Stimulated activated CD8-positive, alpha-beta memory T cell treated with anti-CD3 and anti-CD28 coated beads, Interleukin-4, amount 100 ng/mL, for 24 hours (primary cell): ENCODE results near the gene ANKRD28.
"Not testable (repeated sequence)": the region's sequence is repeated elsewhere in the genome, so short reads cannot be mapped to it uniquely, and the experiment has no call there.

Source experiments
- DNase-seq: peaks from one replicate; pipeline ENCODE4 v3.0.0-alpha.2; 2020; ENCODE audit warnings: low read depth

The ANKRD28 gene

DNA sequence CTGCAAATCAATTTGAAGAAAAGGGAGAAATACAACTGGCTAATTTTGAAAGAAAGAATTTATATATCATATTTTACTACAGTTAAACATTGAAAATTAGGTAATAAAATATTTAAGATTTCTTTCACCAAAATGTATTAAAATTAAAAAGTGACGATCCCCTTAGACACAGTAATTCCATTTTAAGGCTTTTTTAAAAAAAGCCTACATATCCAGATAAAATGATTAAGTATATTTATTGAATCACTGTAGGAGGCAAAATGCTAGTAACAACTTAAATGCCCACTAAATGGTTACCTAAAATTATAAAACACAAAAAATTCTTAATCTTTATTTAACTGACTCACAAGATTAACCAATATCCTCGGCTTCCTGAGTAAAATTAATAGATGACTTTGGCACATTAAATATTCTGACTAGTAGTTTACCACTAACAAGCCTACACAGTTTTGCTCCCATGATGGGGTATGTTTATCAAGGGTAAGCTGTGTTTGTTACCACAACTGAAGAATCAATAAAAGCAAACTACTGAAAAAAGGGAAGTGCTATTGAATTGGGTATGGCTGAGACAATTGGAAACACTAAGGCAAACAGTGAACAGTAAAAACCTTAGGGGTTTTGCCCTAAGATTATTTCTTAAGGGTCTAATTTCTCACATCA is 28.4 kb downstream of the ANKRD28 start:
- no peak for DNase-seq

DNA sequence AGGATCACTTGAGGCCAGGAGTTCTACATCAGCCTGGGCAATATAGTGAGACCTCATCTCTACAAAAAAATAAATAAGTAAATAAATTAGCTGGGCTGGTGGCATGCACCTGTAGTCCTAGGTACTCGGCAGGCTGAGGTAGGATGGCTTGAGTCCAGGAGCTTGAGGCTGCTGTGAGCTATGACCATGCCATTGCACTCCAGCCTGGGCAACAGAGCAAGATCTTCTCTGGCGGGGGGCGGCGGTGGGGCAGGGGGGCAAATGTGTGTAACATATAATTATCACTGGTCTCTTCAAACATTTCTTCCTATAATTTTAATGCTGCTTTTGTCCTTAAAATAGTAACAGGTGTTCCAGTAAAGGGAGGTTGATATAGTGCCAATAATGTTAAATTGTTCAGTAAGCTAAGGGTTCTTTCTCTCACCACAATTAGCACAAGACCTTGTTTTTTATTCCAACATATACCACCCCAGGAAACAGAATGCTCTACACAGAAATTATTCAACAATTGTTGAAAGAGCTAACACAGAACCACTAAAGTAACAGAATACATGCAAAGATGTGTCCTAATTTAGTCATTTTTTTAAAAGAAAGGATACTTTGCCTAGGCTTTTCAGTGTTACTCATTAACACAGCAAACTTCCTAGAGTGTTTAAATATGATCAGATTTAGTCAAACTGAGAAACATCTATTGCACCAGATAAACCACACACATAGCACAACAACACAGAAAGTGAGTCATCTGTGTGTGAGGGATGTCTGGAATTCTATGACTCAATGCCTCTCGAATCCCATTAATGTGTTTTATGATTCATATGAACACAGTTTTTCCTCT is 29.1 kb downstream of the ANKRD28 start:
- DNase-seq: no peak

DNA sequence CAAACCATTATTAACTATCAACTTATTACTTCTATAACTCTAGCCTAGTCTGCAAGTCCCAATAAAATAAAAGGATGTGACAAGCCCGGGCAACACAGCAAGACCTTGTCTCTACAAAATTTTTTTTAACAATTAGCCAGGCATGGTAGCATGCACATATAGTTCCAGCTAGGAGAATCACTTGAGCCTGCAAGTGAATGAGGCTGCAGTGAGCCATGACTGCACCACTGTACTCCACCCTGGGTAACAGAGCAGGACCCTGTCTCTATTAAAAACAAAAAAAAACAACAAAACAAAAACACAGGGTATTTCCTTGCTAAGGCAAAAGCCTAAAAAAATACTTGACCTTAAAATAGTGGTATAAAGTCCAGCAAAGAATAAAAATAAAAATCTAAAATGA is 31.4 kb downstream of the ANKRD28 start:
- no peak for DNase-seq

DNA sequence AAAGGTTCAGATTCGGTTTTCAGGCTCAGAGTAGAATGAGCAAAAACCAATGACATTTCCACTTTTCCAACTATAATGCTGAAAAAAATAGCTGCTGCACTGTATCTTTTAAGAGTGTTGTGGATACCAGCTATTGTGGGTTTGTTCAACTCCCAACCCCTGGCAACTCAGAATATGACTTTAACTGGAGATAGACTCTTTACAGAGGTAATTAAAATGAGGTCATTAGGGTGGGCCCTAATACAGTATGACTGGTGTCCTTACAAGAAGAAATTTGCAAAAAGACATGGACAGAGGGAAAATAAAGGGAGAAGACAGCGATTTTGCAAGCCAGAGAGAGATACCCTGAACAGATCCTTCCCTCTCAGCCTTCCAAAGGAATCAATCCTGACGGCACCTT is 39.5 kb downstream of the ANKRD28 start:
- no peak for DNase-seq

DNA sequence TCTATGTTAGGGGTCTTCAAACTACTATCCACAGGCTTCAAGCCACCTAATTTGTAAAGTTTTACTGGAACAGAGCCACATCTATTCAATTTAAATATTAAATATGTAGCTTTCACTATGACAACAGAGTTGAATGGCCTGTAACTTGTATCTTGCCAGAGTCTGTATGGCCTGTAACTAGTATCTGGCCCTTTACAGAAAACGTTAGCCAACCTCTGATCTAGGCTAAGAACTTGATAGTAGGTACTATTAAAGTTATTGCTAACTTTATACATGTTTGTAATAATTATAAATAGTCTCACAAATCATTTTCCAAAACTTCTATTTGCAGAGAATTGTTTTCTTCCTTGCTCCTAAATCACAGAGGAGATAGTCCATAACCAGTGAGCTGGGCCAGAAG is 40.0 kb downstream of the ANKRD28 start:
- no peak for DNase-seq

DNA sequence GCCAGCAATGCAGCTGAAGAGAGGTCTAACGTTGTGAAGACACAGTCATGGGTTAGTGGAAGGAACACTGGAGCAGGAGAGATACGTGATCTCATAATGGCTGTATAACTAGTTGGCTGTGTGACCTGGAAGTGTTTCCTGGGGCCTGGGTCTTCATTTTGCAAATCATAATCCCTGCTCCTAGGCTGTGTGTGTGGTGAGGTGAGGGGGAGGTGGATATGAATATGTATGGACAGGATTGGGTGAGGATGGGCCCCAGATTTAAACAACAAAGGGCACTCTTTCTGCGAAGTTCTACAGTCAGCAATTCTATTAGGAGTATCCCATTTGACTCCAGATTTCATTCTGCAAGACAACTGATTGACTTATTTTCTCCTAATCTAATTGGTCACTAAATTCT is 41.3 kb downstream of the ANKRD28 start:
- DNase-seq: no peak

DNA sequence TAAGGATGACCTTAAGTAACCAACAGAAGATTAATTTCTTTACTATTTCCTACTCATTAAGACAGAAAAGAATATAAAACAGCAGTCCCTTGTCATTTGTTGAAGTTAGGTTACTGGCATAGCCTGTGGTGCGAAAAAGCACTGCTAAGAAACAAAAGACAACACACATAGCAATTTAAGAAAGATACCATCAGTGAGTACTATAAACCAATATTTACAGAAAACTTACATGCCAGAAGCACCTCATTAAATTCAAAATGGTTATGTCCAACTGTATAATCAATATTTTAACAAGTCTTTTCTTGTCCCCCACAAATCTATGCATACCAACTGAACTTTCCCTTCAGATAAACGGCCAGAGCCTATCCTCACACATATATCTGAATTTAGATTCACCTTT is 42.0 kb downstream of the ANKRD28 start:
- DNase-seq: no peak

DNA sequence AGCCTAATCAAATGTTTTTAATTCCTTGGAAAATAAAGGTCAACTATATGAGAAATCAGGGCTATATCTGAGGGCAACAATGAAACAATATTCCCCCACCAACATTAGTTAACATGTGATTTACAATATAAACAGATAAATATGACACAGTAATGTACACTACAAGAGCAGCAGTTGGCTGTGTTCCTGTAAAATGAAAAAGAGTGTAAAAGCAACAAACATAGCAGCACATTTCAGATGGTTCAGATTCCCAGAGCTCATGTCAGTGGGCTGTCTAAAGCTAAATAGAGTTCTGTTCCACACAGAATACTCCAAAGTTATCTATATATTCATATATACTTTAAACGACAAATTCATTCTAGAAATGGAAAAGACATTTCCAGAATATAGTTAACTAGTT is 42.6 kb downstream of the ANKRD28 start:
- no peak for DNase-seq

DNA sequence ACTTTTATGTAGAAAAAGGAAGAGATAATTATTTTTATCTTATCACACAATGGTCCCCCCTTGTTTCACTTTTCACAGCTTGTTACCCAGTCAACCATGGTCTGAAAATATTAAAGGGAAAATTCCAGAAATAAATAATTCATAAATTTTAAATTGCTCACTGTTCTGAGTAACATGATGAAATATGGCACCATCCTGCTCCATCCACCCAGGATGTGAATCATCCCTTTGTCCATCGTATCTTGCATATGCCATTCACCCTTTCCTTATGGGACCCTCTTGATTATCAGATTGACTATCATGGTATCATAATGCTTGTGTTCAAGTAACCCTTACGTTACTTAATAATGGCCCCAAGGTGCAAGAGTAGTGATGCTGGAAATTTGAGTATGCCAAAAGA is 43.7 kb downstream of the ANKRD28 start:
- no peak for DNase-seq

DNA sequence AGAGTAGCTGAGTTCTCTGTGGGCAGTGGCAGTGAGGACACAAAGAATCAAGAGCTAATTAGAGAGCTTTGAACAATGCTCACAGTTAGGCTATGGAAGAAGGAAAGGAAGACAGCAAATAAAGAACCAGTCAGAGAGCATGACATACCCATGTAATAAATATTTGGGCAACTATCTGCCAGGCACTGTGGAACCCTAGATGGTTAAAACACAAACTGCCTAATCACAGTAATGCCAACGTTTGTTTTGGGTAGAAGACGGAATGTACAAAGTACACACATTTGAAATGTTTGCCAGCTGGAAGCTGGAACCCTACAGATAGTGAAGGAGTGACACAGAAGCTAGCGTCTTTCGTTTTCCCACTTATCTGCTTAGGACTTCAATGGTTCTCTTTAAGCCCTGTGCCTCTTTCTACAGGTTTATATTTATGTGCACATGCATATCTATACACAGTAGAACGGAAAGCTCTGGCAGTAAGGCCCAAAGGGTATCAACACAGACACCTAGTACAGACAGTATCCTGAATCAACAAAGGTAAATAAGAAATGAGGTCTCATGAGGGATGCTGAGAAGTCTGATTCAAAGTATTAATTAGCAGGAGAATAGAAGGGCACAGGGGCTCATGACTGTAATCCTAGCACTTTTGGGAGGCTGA is 44.6 kb downstream of the ANKRD28 start:
- DNase-seq: no peak

DNA sequence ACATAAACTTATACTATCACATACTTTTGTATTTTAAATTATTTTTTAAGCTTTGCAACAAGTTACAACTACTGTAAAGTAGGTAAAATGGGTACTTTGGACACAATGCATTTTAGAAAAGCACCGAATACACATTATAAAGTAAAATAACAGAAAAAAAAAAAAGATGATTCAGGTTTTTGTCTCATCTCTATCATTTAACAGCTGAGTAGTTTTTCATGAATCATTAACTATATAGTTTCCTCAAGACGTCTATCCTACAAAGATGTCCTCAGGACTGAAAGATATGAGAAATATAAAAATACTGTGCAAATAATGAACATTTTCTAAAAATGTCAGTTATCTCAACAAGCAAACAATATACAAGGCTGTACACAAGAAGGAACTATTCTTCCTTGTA is 46.9 kb downstream of the ANKRD28 start:
- no peak for DNase-seq

DNA sequence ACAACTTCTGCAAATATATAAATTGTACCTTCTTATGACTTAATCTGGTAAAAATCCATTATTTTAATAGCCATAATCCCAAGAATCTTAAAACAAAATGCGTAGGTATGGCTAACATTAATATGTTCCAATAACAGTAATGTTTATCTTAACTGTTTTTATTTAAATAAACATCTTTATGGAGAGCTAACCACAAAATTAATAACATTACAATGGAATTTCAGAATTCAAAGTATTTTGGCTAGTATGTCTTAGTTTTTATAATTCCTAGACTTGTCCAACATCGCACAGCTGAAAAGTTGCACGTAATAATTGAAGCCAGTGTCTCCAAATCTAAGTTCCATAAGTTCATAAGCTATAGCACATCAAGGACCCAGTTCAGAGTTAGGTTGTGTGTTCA is 47.6 kb downstream of the ANKRD28 start:
- no peak for DNase-seq

DNA sequence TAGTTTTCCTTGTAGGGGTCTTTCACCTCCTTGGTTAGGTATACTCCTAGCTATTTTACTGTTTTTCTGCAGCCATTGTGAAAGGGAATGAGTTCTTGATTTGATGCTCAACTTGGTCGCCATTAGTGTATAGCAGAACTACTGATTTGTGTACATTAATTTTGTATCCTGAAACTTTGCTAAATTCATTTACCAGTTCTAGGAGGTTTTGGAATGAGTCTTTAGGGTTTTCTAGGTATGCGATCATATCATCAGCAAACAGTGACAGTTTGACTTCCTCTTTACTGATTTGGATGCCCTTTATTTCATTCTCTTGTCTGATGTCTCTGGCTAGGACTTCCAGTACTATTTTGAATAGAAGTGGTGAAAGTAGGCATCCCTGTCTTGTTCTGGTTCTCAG is 51.9 kb downstream of the ANKRD28 start:
- DNase-seq: not testable (repeated sequence)

DNA sequence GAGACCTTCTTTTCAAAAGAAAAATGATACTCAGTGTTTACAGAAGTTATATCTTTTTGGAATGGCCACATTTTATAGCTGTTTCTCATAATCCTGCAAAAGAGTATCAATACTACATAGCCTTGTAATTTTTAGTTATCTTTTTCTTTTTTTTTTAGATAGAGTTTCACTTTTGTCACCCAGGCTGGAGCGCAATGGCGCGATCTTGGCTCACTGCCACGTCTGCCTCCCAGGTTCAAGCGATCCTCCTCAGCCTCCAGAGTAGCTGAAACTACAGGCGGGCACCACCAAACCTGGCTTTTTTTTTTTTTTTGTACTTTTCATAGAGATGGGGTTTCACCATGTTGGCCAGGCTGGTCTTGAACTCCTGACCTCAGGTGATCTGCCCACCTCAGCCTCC is 53.6 kb downstream of the ANKRD28 start:
- no peak for DNase-seq

DNA sequence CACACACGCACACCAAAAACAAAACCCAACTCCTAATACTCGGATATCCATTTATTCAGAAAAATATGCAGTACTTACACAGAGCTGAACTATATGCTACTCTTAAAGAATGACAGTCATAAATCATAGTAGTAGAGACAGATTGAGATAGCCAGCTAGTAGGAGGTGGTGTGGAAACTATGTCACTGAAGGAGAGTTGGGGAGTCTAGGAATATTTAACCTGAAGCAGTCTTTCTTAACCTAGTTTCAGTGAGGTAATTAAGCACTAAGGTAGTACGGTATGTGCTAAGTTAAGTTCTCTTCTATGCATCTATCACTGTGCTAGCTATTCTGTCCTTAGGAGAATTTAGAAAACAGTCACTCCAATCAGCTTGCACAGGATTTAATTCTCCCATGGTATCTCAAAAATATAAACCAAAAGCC is 54.2 kb downstream of the ANKRD28 start:
- no peak for DNase-seq

DNA sequence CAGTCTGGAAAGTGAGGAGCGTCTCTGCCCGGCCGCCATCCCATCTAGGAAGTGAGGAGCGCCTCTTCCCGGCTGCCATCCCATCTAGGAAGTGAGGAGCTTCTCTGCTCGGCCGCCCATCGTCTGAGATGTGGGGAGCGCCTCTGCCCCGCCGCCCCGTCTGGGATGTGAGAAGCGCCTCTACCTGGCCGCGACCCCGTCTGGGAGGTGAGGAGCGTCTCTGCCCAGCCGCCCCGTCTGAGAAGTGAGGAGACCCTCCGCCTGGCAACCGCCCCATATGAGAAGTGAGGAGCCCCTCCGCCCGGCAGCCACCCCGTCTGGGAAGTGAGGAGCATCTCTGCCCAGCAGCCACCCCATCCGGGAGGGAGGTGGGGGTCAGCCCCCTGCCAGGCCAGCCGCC is 55.5 kb downstream of the ANKRD28 start:
- DNase-seq: not testable (repeated sequence)

DNA sequence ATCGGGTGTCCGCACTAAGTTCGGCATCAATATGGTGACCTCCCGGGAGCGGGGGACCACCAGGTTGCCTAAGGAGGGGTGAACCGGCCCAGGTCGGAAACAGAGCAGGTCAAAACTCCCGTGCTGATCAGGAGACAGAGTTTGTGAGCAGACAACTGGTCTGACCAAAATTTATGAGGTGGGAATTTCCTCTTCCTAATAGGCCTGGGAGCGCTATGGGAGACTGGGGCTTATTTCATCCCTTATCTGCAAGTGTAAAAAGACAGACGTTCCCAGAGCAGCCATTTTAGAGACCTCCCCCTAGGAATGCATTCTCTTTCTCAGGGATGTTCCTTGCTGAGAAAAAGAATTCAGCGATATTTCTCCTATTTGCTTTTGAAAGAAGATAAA is 59.2 kb downstream of the ANKRD28 start:
- DNase-seq: not testable (repeated sequence)

DNA sequence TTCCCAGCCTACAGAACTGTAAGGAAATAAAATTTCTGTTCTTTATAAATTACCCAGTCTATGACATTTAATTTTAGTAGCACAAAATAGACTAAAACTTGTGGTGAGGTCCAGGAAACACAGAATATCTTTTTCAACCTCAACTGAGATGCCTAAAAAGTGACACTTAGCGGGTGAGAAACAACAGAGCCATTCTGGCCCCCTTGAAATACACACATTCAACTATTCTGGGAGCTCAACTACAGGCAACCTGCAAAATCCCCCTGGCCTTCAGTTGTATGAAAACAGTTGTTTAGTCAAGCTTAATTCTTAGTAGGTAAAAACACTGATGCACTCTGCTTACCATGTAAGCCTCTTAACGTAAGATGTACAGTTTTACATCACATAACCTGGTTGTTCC is 66.8 kb downstream of the ANKRD28 start:
- DNase-seq: no peak

DNA sequence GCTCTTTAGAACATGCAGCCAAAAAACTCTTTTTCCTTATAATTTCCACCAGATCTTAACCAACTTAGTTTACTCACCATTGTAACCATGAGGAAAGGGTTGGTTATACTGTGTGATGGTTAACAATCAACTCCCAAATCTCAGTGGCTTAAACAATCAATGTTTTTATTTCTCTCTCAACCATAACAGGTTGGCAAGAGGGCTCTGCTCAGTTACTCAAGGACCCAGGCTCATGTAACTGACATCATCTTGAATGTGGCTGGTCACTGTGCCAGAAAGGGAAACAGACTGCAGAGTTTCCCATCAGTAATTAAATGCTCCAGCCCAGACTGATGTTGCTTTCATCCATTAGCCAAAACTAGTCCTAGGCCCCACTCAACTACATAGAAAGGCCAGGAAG is 69.0 kb downstream of the ANKRD28 start:
- DNase-seq: no peak

DNA sequence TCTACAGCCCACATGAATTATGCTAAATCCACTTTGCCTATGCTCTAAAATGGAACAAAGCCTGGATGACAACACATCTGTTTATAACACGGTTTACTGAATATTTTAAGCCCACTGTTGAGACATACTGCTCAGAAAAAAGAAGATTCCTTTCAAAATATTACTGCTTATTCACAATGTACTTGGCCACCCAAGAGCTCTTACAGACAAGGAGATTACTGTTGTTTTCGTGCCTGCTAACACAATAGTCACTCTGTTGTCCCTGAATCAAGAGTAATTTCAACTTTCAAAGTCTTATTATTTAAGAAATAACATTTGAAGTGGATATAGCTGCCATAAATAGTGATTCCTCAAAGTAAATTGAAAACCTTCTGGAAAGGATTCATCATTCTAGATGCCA is 70.9 kb downstream of the ANKRD28 start:
- no peak for DNase-seq

DNA sequence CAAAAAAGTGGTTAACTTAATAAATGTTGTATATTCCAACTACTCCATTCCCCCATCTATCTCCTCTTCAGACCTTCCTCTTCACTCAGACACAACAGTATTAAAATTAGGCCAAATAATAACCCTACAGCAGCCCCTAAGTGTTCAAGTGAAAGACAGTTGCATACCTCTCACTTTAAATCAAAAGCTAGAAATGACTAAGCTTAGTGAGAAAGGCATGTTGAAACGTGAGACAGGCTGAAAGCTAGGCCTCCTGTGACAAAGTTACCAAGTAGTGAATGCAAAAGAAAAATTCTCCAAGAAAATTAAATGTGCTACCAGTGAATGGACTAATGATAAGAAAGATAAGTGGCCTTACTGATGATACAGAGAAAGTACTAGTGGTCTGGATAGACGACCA is 71.7 kb downstream of the ANKRD28 start:
- no peak for DNase-seq

DNA sequence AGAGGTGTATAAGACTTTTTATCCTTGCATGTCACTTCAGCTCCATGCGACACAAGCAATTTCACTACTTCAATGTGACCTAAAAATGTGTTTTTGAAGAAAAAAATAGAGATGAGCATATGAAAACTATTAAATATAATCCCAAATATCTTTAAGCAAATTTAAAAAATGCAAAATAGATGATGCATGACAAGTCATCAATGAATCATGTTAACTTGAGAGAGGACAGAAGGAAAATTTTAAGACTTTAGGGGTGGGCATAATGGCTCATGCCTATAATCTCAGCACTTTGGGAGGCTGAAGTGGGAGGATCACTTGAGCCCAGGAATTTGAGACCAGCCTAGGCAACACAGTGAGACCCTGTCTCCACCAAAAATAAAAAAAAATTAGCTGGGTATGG is 73.3 kb downstream of the ANKRD28 start:
- DNase-seq: no peak

DNA sequence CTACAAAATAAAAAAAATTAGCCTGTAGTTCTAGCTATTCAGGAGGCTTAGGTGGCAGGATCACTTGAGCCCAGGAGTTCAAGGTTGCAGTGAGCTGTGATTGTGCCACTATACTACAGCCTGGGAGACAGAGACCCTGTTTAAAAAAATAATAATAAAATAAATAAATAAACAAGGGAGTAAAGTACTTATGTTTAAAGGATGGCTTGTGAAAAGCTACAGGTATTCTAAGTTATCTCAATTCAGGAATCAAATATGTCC is 74.2 kb downstream of the ANKRD28 start:
- no peak for DNase-seq
